ENCODE data around the gene CCR2.

Gene CCR2

GRCh38 chr3:46405301-46406019 is 51.5 kb downstream of the CCR2 start:
- DNase-seq: no peak

DNA sequence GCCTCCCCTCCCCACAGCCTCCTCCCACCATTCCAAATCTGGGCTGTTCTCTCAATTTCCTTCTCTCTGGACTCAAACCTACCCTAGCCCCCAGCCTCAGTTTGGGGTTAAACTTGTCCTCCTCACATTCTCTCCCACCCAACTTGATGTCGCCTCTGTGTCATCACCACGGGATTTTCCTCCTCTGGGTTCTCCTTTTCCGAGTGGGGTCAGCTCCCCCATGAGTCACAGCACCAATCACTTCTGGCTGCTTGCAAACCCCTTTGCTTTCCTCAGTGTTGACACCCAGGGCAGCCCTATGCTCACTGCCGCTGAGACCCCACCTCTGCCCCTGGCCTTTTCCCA is 52.5 kb downstream of the CCR2 start:
- no peak for DNase-seq

DNA sequence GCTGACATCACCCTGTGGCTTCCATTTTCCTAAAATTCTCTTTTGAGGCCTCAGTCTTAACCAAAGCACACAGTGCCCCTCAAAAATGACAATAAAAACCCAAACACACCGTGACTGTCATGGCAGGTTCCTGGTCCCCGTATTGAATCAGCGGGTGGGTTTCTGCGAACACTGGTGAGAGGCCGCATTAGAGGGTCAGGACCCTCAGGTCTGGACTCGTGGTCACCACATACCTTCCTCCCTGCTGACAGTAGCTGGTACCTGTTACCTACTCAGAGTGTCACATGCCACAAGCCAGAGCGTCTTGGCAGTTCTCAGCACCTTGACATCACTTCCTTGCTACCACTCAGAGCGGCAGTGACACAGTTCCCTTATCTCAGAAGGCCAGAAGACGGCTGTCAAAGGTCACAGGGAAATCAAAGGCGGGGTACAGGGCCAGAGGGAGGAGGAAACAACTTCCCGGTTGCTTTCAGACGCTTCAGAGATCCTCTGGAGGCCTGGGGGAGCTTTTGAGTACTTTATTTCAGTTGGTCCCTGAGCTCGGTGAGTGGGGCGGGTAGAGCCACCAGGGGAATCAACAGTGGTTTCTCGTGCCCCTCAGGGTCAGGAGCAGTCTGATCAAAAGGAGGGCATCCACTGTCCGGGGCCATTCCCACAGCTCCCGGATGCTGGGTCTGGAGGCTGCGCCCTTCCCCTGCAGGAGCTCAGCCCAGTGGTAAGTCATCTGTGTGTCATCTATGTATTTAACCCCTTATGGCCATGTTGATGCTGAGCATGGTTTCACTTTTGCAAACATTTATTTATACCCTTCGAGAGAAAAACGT is 53.1 kb downstream of the CCR2 start, which contains the start of the genes CCR5AS and CCRL2:
Gene CCR5AS, minus strand, starts transcription at position 279 of the 824 bp plus-strand sequence.
Gene CCRL2, plus strand, starts transcription at position 472 of the 824 bp plus-strand sequence. CDS start 821 bp downstream, outside the sequence.
- peak in 2 of 5 experiments; percentile 41 to 69 for DNase-seq

DNA sequence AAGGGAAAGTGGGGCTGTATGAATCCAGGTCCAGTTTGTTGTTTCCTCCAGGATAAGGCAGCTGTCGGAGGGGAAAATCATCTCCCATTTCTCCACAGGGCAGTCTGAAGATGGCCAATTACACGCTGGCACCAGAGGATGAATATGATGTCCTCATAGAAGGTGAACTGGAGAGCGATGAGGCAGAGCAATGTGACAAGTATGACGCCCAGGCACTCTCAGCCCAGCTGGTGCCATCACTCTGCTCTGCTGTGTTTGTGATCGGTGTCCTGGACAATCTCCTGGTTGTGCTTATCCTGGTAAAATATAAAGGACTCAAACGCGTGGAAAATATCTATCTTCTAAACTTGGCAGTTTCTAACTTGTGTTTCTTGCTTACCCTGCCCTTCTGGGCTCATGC is 54.1 kb downstream of the CCR2 start:
- DNase-seq: no peak

DNA sequence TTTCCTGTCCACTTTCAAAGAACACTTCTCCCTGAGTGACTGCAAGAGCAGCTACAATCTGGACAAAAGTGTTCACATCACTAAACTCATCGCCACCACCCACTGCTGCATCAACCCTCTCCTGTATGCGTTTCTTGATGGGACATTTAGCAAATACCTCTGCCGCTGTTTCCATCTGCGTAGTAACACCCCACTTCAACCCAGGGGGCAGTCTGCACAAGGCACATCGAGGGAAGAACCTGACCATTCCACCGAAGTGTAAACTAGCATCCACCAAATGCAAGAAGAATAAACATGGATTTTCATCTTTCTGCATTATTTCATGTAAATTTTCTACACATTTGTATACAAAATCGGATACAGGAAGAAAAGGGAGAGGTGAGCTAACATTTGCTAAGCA is 54.9 kb downstream of the CCR2 start:
- no peak for DNase-seq

GRCh38 chr3:46409739-46410489 is 56.0 kb downstream of the CCR2 start:
- no peak for DNase-seq
